Hypothalamus (tissue), 51 donors: ENCODE results near the gene ARNT2.

ENCODE experiments used
- DNase-seq, 51 donors: peaks; one replicate each; lab custom pipeline; 2025; lab: John Stamatoyannopoulos, UW

Gene ARNT2

DNA sequence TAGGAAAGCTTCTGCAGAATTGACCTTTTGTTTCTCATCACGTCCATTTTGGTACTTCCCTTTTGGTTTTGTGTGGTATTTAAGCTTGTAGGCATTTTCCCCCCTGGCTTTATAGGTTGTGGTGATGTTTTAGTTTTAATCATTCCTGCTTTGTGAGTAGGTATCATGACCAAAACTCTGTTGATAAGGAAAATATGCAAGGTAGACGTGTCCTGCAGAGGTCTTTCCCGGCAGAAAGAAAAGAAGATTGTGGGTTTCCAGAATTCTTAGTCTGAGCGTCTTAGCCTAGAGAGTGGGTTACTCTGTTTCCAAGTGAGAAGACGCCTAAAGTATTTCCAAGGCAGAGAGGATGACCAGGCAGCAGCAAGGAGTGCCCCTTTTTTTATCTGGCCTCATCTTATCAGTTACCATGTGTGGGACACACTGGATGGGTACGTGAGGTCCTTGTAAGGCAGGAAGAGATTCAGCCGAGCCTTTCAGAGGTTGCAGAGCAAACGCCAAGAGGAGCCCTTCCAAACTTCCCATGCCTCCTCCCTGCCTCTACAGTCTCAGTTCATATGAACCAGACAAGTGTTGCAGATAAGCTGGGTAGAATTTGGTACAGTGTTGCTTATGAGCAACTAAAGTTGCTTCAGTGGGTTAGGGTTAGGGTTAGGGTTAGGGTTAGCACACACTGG lies 58.8 kb downstream of the ARNT2 start:
- no peak for DNase-seq

DNA sequence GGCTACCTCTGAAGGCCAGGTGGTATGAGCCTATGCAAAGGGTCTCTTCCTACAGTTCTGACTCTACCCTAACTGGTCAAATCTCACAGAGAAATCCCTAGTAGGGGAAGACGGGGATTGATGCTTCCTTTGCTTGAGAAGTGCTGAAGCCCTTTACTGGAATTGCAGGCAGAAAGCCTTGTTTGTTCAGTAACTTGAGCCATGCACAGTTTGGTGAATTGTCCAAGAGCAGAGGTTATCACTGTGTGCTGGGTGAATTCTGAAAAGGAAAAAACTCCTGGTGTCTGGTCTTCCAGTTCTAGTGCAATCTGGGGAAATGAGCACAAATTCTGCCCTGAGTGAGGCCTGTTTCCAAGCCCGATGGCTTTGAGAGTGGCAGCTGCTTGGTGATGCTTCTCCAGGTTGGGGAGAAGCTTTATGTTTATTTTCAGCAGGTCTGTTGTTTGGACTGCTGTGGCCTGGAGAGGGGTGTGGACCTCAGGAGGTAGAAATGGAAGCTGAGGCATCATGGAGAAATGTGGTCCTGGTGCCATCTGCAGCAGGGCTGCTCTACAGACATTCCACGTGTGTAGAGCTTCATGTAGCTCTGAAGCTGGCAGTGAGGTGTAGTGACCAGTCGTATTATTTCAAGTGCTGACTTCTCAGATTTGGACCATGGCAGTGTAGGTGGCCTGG lies 60.9 kb downstream of the ARNT2 start:
- DNase-seq, result no peak

DNA sequence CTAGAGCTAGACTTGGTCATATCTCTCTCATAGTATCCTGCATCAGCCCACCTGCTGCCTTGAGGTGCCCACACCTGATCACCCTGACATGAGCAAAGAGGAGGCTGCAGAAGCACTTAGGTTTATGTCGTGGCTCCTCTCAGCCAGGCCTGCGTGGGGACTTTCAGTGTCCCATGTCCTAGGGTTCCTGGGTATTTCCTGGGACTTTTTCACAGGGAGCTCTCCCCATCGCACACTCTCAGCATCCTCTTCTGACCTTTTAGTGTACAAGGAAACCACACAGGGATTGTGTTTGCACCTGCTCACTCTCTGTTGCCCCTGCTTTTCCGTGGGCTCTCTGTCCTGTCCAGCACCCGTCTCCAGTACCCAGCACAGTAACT lies 61.4 kb downstream of the ARNT2 start:
- no peak for DNase-seq

DNA sequence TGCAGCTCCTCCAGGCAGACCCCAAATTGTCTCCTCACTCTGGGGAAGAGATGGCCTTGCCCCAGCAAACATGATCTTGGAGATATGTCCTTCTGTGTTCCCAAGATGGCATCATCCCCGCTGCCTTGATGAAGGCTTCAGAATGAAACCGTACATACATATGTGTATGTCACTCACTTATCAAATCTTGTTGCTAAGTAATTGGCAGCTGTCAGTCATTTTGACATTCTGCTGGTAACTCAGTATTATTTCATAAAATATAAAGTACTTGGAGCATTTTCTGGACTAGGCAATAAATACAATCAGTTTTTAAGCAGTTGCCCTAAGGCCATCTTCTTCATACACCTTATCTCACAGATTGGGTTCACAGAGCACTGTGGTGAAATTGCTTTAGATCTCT lies 62.4 kb downstream of the ARNT2 start:
- no peak for DNase-seq

DNA sequence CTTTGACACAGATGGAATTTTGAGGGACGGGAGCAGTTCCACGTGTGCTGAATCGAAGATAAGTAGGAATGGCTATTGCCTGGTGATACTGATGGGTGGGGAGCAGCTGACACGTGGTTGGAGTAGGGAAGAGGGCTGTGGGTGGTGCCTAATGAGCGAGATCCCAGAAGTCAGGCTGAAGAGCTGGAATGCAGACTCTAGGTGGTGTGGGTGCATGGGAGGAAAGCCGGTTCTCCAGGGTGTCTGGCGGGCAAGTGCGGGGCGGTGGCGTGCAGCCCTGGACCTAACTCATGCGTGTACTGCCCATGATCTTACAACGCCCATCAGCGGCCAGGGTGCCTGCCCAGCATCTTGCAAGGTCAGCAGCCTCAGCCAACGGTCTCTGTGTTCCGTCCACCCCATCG lies 63.1 kb downstream of the ARNT2 start:
- no peak for DNase-seq

DNA sequence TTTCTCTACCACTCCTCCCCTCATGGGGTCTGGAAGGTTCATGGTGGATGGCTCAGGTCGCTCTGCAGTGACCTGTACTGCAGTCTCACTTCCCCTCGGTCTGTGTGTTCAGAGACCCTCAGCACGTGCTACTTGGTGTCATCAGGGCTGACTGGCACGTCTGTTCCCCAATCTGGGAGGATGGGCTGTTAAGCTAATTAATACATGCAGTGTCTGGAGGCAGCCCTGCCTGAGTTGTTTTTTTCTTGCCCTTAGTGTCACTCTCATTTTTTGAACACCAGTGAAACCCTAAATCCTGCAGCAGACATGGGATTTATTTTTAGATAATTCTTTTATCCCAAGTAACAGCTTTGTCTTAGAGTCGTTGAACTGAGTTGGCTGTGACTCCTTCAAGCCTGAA lies 64.6 kb downstream of the ARNT2 start:
- no peak for DNase-seq

DNA sequence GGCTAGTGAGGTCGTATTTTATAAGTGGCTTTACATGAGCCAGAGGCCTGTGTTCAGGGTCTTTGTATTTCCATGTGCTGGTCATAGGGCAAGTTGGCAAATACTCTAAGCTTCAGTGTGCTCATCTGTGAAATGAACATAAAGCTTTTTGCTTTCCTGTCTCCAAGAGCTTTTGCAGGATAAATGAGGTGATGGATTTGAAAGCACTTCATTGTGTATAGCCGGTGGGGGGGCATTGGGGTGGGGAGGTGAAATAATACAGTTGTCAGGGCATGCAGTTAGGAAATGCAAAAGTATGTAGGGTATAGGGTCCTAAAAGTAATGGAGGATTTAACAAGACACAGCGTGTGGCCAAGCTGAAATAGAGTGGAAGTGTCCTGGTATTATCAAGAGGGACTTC lies 67.7 kb downstream of the ARNT2 start:
- no peak for DNase-seq

DNA sequence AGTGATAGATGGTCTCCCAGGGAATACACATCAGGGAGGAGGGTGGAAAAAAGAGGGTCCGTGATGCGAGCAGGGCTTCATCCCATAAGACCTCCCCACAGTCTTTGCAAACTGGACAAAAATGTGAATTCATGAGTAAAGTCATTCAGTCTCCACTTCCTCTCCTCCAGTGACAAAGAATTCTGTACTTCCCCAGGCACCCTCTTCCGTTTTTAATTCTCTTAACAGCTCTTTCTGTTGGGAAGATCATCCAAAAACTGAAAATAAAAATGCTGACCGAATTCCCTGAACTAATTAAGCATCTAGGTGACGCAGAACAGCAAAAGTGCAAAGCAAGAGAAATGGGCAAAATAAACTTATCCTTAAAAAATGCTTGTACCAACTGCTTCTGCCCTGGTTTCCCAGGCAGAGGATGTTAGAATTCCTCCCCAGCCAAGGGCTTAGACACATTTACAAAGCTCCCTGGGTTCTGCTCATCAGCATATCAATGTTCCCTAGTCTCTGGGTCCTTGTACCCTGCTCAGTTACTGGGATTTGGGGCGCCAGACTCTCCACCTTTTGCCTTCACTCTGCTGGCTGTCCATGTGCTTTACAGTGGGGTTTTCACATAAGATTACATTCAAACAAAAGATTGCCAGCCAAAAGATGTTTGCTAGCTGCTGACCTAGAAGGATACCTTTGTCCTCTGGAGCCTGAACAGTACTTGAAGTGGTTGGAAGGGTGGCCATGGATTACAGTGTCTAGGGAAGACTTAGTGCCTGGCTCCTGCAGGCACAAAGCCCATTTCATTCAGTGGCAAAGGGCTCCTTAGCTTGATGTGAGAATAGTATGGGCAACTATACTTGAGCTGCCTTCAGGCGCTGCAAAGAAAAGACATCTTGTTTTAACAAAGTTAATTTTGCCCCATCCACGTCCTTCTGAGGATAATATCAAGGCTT lies 69.4 kb downstream of the ARNT2 start:
- peak in 6 of 51 donors; percentile 13 to 34 (median 21) for DNase-seq

DNA sequence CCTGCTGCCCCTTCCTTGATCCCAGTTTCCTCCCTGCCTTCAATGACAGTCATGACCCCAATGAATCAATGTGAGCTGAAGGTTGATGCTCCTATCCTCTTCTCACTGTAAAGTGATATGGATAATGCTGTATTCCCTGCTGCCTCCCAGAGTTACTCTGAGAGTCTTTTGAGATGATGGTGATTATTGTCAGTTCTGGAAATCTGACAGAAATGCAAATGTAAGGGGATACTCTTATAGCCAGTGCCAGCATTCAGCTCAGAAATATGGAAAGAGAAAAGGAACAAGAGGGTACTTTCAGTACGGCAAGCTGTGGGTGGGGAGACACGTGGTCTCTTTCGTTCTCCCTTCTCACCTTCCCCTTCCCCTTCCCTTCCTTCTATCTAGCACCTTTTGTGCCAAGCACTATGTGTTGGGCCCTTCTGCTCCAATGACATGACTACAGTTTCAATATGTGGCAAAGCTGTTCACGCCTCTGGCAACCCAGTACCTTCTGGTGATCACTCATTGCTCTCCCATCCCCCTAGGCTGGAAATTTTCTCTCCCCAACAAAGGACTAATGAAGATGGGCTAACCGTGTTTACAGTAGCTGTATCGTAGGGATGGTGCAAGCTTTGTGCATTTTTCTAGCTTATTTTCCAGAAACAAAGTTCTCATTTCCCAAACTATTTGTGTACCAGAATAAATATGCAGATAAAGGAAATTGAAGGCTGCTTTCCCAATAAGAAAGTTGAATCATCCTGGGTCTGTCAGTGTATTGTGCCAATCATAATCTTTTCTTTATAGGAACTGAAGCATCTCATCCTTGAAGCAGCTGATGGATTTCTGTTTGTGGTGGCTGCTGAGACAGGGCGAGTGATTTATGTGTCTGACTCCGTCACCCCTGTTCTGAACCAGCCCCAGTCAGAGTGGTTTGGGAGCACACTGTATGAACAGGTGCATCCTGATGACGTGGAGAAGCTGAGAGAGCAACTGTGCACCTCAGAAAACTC lies 70.3 kb downstream of the ARNT2 start:
- no peak for DNase-seq

DNA sequence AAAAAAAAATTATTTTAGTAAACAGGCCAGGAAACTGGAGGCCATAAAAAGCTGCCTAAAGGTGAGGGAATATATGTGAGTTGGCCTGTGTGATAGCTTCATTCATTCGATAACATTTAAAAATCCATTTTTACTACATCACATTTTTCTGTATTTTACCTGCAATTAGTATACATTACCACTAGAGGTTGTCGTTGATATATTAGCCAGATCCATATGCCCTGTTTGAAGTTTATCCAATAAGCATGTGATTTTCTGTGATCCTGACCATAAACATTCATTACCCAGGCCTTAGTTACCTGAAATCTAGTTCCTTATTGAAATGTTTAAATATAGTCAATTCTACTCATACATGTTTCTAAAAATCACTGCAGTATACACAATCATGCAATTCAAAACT lies 71.4 kb downstream of the ARNT2 start:
- DNase-seq, result no peak

DNA sequence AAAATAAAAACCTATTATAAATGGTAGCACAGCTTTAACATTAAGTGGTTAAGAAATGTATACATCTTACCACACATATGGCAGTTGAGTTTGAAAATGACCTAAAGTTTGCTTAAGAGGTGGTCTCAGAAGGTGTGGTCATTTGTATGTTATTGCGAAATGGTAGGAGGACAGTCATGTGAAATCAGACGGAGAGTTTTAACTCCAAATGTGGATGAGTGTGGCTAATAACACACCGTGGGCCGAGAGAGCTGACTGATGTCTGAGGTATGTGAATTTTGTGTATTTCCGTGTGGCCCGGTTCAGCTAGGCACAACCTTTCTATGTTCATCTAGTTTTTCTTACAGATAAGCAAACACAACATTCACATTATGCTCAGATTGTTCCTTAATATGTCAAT lies 71.9 kb downstream of the ARNT2 start:
- DNase-seq, result no peak

DNA sequence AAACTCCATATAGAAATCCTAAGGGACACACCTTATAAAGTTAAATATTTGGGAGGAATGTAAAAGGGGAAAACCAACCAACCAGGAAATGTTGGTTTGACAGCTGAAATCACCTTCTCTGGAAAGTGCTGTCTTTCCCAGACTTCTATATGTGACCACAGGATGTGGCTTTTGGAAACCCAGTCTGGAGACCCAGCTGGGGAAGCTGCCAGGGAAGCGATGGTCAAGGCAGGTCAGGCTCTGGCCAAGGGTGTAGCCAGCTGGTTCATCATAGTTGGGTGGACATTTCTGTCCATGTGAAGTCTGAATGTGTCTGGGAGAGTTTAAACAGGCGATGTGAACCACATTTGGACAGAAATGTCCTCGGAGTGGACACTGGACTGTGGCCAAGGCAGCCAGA lies 73.9 kb downstream of the ARNT2 start:
- no peak for DNase-seq

DNA sequence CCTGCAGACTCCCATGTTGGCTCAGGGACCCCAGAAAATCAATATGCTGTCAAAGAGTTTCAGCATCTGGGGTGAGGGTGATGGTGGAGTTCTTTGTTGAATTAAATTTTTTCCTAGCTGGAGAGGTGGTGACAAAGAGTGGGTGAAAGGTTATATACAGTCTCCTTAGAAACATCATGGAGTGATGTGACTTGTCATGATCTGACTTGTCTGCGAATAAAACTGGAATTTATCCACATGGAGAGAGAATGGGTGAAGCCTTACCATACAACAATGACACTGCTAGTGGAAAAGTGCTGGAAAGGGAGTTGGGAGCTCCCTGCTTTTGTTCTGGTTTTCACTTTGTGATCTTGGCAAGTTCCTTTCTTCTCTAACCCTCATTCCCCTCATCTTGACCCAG lies 75.0 kb downstream of the ARNT2 start:
- no peak for DNase-seq

DNA sequence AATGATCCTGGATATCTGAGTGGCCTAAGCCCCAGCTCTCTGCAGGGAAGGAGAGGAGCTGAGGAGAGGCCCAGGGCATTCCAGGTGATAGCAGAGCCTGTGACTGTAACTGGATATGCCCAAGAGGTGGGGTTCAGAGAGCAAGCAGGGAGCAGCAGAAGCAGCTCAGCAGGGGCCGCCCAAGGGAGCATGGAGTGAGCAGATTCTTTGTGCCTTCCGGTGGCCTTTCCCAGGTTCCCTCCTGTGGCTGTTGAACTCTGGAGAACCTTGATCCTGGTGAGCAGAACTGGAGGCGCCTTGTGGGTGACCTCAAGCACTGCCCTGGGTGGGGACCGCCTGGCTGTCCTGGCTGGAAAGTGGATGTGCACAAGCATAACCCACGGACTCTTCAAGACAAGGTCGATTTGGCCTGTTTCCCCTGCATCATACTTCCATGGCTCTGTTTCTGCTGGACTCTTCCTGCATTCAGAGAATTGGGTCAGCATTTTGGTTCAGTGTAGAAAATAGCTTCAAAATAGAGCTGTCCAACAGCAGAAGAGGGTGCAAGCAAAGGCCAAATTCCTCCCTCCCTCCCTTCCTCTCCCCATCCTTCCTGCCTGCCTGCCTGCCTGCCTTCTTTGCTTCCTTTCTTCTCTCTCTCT lies 76.1 kb downstream of the ARNT2 start:
- DNase-seq, result no peak

DNA sequence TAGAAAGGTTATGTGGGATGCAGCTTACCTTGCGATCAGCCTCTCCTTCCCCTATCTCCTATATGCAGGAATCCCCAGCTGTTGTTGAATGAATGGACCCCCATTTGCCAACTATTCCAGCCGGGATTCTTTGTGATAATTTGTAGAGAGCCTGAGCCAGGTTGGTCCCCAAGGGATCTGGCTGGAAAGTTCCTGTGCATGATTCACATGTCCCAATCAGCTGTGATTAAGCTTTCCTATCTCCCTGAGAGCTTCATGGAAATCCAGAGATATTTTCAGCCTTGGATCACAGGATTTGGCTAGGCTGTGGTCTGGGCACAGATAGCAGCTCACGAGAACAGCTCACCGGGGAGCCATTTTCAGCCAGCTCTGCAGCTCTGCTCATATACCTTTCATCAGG lies 76.7 kb downstream of the ARNT2 start:
- peak in 1 of 51 donors; percentile 20 for DNase-seq

DNA sequence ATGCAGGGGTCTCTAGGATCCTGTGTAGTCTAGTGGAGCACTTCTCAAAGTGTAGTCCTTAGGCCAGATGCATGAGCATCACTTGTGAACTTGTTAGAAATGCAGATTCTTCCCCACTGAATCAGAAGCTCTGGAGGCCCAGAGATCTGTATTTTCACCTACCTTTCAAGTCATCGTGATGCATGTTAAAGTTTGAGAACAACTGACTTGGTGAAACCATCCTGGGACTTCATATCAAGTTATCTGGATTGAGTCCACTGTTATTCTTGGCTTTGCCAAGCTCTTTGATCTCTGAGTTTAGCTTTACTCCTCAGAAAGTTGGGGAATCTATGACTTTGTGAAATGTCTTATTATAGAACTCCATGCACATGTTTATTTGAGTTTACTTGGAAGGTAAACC lies 78.5 kb downstream of the ARNT2 start:
- no peak for DNase-seq

DNA sequence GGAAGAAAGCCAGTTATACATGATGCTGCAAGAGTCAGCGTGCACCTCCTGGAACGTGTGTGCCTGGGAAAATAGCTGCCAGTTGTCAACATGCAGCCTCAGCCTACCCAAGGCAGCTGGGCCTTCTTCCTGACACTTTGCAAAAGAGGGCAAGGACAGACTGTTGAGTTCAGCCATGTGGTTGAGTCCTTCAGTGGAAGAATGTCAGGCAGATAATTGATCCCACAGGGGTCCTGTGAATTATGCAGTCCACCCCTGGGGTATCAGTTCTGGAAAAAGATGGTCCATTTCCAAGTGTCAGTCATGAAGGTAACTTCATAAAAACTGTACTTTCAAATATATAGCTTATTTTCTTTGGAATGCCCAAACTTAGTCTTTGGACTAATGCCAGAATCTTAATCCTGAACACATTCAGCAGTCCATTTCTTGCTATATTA lies 79.6 kb downstream of the ARNT2 start:
- DNase-seq, result no peak

DNA sequence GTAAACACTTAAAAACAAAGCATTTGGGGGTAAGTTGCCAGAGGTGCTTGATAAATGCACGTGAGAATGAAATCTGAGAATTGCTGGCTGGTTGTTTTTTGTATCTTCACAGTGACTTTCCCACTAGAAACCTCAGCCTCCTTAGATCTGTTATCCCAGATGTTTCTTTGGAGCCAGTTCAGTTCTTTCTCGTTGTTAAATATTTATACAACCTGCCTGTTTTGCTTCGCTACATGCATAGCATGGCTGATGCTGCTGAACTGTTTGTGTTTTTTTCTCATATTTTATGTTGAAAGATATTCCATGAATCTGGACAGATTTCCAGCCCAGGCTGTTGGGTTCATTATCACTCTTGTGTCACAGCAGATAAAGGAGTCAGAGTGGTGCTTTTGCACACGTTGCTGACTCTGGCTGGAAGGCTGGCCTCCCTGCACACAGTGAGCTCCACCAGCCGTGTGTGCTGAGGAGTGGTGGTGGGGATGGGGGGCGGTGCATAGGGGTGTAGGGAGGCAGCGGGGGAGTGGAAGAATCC lies 80.2 kb downstream of the ARNT2 start:
- DNase-seq, result no peak

DNA sequence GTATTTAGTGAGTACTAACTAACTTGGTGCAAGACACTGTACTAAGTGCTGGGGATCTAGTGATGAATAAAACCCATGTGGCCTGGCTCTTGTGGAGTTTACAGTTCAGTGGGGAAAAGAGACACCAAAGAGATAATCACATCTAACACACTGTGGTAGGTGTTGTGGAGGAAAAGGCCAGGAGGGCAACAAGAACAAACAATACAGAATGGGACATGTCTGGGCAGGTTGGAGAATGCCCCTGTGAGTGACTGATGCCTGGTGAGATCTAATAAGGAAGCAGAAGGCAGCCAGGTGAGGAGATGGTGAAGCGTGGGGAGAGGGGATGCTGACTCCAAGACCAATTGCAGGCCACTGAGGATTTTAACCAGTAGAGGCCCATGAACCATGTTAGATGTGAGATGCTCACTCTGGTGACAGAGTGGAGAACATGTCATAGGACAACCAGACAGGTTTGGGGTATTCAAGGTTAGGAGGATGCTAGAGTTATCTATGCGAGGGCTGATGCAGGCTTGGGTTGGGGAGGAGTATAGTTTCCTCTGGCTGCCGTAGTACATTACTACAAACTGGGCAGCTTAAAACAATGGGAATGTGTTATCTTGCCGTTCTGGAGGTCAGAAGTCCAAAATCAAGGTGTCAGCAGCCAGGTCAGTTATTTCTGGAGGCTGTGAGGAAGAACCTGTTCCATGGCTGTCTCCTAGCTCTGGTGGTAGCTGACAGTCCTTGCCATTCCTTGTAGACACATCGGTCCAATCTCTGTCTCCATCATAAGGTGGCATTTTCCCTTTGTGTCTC lies 81.4 kb downstream of the ARNT2 start:
- no peak for DNase-seq
